Mucosa of descending colon (tissue), 3 donors: ENCODE results near the gene PNPLA5. TPM values are rescaled to one million over a fixed set of nuclear protein-coding genes. Genes with fewer than 3 reads are reported as not detected.

Experiments
- ATAC-seq: fragments of 200-7000 bp; cut with Tn5 transposase; one replicate; pipeline ENCODE4 v1.9.1; 2020; ENCODE audit warnings: mild to moderate bottlenecking, moderate library complexity
- DNase-seq, 3 donors: peaks; one replicate each; pipeline ENCODE4 v3.0.0-alpha.2; 2020
- H3K36me3 ChIP-seq: fragments of 200-600 bp; one replicate; pipeline ENCODE4 v1.8.0; 2021; ENCODE audit warnings: low read depth, mild to moderate bottlenecking
- H3K4me1 ChIP-seq: fragments of 200-600 bp; one replicate; pipeline ENCODE4 v1.8.0; 2021; ENCODE audit warnings: low read depth, mild to moderate bottlenecking
- H3K4me3 ChIP-seq: fragments of 200-600 bp; one replicate; pipeline ENCODE4 v1.8.0; 2021; ENCODE audit warnings: mild to moderate bottlenecking
- H3K9me3 ChIP-seq: fragments of 200-600 bp; one replicate; pipeline ENCODE4 v1.8.0; 2021; ENCODE audit warnings: mild to moderate bottlenecking
- CTCF ChIP-seq: fragments of 200-600 bp; IDR thresholded peaks from one replicate; pipeline ENCODE4 v1.8.0; 2022; ENCODE audit warnings: antibody characterized with exemption, mild to moderate bottlenecking
- intact Hi-C, 2 donors: fragments of 100-400 bp; cut with DNase I in 1 of 2; cut with micrococcal nuclease in 1 of 2; formaldehyde crosslinking; loops; one replicate each; pipeline versions ENCODE4 v1.11.0 to v1.11.1; 2022; cut with DNase I, micrococcal nuclease
- total RNA-seq, 3 donors: library from RNA; stranded (reverse); fragmentation: NEBNext Ultra II Directional in 2 of 3; extraction: Animal tissue kit (Norgen Biotek cat#: 25700) in 2 of 3; gene quantifications; one replicate each; pipeline versions ENCODE4 v1.2.1 to v1.2.4, GENCODE V29; 2021 to 2023
- donor health status: DM: no; HTN: no; CAD: no; lungs with moderate emphysema.
- donor health status: DM: no; HTN: no; CAD: no.
- donor health status: DM: no; HTN: yes; CAD: no.

The PNPLA5 gene
- total RNA-seq, 3 donors from 2014 or later: not detected

- TF ChIP-seq CTCF: no peak
- DNase-seq: peak in 1 of 3 donors; percentile 19
- no peaks in the 10 kb centered on the region for H3K36me3 ChIP-seq
- ATAC-seq: no peak
- H3K4me1 ChIP-seq: no peaks in the 10 kb centered on the region
- intact Hi-C loops: no loop called here
- no peak overlapping the region for H3K4me3 ChIP-seq
- no peaks in the 10 kb centered on the region for H3K9me3 ChIP-seq
Measured at GRCh38 chr22:43850529-43850928, 41.3 kb downstream of the PNPLA5 start.

GRCh38 chr22:43849731-43850130 is 42.1 kb downstream of the PNPLA5 start:
- intact Hi-C loops: no loop called here
- TF ChIP-seq CTCF: no peak
- no peak for ATAC-seq

GRCh38 chr22:43848366-43849171 is 43.2 kb downstream of the PNPLA5 start:
- H3K36me3 ChIP-seq: no peaks in the 10 kb centered on the region
- no peak overlapping the region for H3K4me3 ChIP-seq
- H3K4me1 ChIP-seq: no peaks in the 10 kb centered on the region
- no peak for TF ChIP-seq CTCF
- DNase-seq (peak in 1 of 3 donors; percentile 26), ATAC-seq (no peak)
- intact Hi-C loops: no loop called here
- H3K9me3 ChIP-seq: no peaks in the 10 kb centered on the region

More at GRCh38 chr22:43849731-43850130, 42.1 kb downstream of the PNPLA5 start:
- DNase-seq: peak in 1 of 3 donors; percentile 17
- Histone ChIP-seq H3K36me3 (no peaks in the 10 kb centered on the region), H3K4me3 (no peak overlapping the region), H3K4me1 (no peaks in the 10 kb centered on the region), H3K9me3 (no peaks in the 10 kb centered on the region)

GRCh38 chr22:43847376-43848289 is 44.2 kb downstream of the PNPLA5 start:
- no peak for ATAC-seq
- no peaks in the 10 kb centered on the region for H3K36me3 ChIP-seq
- no peaks in the 10 kb centered on the region for H3K9me3 ChIP-seq
- DNase-seq: peak in 1 of 3 donors; percentile 25
- TF ChIP-seq CTCF: no peak
- H3K4me3 ChIP-seq: no peak overlapping the region
- intact Hi-C loops: no loop called here
- H3K4me1 ChIP-seq: no peaks in the 10 kb centered on the region

GRCh38 chr22:43846966-43847365 is 44.8 kb downstream of the PNPLA5 start:
- Histone ChIP-seq H3K4me1 (no peaks in the 10 kb centered on the region), H3K4me3 (no peak overlapping the region), H3K36me3 (no peaks in the 10 kb centered on the region), H3K9me3 (no peaks in the 10 kb centered on the region)
- no peak for ATAC-seq
- no peak for TF ChIP-seq CTCF
- peak in 1 of 3 donors; percentile 19 for DNase-seq
- intact Hi-C loops: no loop called here
